K562 (cell line): Measurements from ENCODE around the gene KCNK3. TPM values are rescaled to one million over a fixed set of nuclear protein-coding genes. Genes with fewer than 3 reads are reported as not detected.

ENCODE experiments used
- ATF1 ChIP-seq, 2 experiments: fragments of 450-650 bp in 1 of 2; IDR thresholded peaks; 2 replicates each; pipeline ENCODE4 v1.6.1; 2016; ENCODE audit warnings: missing compliant biosample characterization in 1 of 2, missing genetic modification characterization in 1 of 2
- ATF7 ChIP-seq: fragments of 450-650 bp; IDR thresholded peaks from 2 replicates; pipeline ENCODE4 v1.7.1; 2014; ENCODE audit warnings: mild to moderate bottlenecking, moderate library complexity
- CREM ChIP-seq: IDR thresholded peaks from 2 replicates; pipeline ENCODE4 v1.6.1; 2014; ENCODE audit warnings: antibody characterized with exemption, low read depth
- DPF2 ChIP-seq: fragments of 450-650 bp; IDR thresholded peaks from 2 replicates; pipeline ENCODE4 v1.6.1; 2016
- FOSL1 ChIP-seq: fragments of 200-800 bp; sonication (Bioruptor generic); conservative IDR thresholded peaks from 2 replicates; pipeline ENCODE4 v1.6.1; 2016; ENCODE audit warnings: missing genetic modification characterization, missing compliant biosample characterization
- KDM1A ChIP-seq, 2 experiments: fragments of 450-650 bp; IDR thresholded peaks; 2 replicates each; pipeline ENCODE4 v1.6.1; 2016; ENCODE audit warnings: mild to moderate bottlenecking in 2 of 2
- NFATC3 ChIP-seq: fragments of 450-650 bp; IDR thresholded peaks from 2 replicates; pipeline ENCODE4 v1.6.1; 2017; ENCODE audit warnings: mild to moderate bottlenecking
- PPARD ChIP-seq: fragments of 250-450 bp; sonication (Bioruptor Pico); IDR thresholded peaks from 2 replicates; pipeline ENCODE4 v1.8.0; 2022; ENCODE audit warnings: inconsistent platforms, mild to moderate bottlenecking, moderate library complexity
- RBFOX2 ChIP-seq: fragments of 200-400 bp; formaldehyde crosslinking; IDR thresholded peaks from 2 replicates; pipeline ENCODE4 v1.6.1; 2017; ENCODE audit warnings: low read depth, mild to moderate bottlenecking, low read length, moderate library complexity
- RFX1 ChIP-seq: fragments of 450-650 bp; IDR thresholded peaks from 2 replicates; pipeline ENCODE4 v1.6.1; 2016; ENCODE audit warnings: mild to moderate bottlenecking, moderate library complexity
- RHOXF2B ChIP-seq: fragments of 250-450 bp; sonication (Bioruptor Pico); conservative IDR thresholded peaks from 2 replicates; pipeline ENCODE4 v1.5.1; 2021
- TEAD2 ChIP-seq: fragments of 450-650 bp; IDR thresholded peaks from 2 replicates; pipeline ENCODE4 v1.6.1; 2016; ENCODE audit warnings: missing genetic modification characterization, control low read depth, missing compliant biosample characterization
- ZNF644 ChIP-seq: fragments of 200-800 bp; sonication (Bioruptor generic); IDR thresholded peaks from 2 replicates; pipeline ENCODE4 v1.6.1; 2016; ENCODE audit warnings: low read depth, missing genetic modification characterization, missing compliant biosample characterization
- ZNF785 ChIP-seq: fragments of 250-450 bp; sonication (Bioruptor Pico); IDR thresholded peaks from 2 replicates; pipeline ENCODE4 v1.4.0; 2020; ENCODE audit warnings: mild to moderate bottlenecking
- polyA plus RNA-seq, 8 experiments: library from polyadenylated mRNA; depleted of rRNA in 4 of 8; stranded (reverse) in 5 of 8; unstranded in 3 of 8; fragments of >200 nt; fragmentation: Nextera tagmentation in 2 of 8; fragmentation: Illumina TruSeq in 1 of 8; extraction: Ambion mirVana in 2 of 8; extraction: Trizol in 1 of 8; gene quantifications; 2 replicates each; pipeline versions ENCODE4 v1.2.1 to v1.2.3, GENCODE V29; 2011 to 2014; ENCODE audit warnings: inconsistent platforms in 1 of 8, missing spikeins in 1 of 8
- total RNA-seq, 7 experiments: library from RNA; depleted of rRNA in 6 of 7; stranded (reverse); fragments of >200 nt in 6 of 7; fragmentation: Illumina TruSeq in 2 of 7; extraction: Trizol in 2 of 7; gene quantifications; 2 replicates each; pipeline versions ENCODE4 v1.2.1 to v1.2.3, GENCODE V29; 2011 to 2021; ENCODE audit warnings: low replicate concordance in 1 of 7
- TF ChIP-seq, protein P1 (sequence below), 3 experiments: fragments of 200-800 bp in 1 of 3; fragments of 250-450 bp in 1 of 3; fragments of 450-650 bp in 1 of 3; sonication (Bioruptor Pico) in 1 of 3; sonication (Bioruptor generic) in 1 of 3; formaldehyde crosslinking in 1 of 3; IDR thresholded peaks; 2 replicates each; pipeline versions ENCODE4 v1.6.1 to v1.8.0; 2016 to 2022; ENCODE audit warnings: mild to moderate bottlenecking in 2 of 3, missing genetic modification characterization in 2 of 3, missing compliant biosample characterization in 1 of 3, moderate library complexity in 1 of 3
- TF ChIP-seq, protein P2 (sequence below): fragments of 450-650 bp; IDR thresholded peaks from 2 replicates; pipeline ENCODE4 v1.6.1; 2017; ENCODE audit warnings: antibody characterized with exemption, mild to moderate bottlenecking
- TF ChIP-seq, protein P3 (sequence below), 2 experiments: fragments of 200-800 bp in 1 of 2; sonication (Bioruptor generic) in 1 of 2; sonication (generic) in 1 of 2; formaldehyde crosslinking in 1 of 2; IDR thresholded peaks in 1 of 2; conservative IDR thresholded peaks in 1 of 2; 2 replicates each; pipeline versions ENCODE4 v1.5.0 to v1.6.1; 2016 to 2020; ENCODE audit warnings: missing compliant biosample characterization in 1 of 2, missing genetic modification characterization in 1 of 2, missing genetic modification reagents in 1 of 2
- TF ChIP-seq, protein P4 (sequence below): sonication (generic); formaldehyde crosslinking; IDR thresholded peaks from 2 replicates; pipeline ENCODE4 v1.9.0; 2022; ENCODE audit warnings: mild to moderate bottlenecking, missing genetic modification reagents

Gene KCNK3
- total and polyA plus RNA-seq, 9 of the 15 experiments (the other 6 are each of a cell fraction or from before 2014, with no cell fraction given) = 0.01 to 0.20 (median 0.07) TPM; not detected in 5

DNA sequence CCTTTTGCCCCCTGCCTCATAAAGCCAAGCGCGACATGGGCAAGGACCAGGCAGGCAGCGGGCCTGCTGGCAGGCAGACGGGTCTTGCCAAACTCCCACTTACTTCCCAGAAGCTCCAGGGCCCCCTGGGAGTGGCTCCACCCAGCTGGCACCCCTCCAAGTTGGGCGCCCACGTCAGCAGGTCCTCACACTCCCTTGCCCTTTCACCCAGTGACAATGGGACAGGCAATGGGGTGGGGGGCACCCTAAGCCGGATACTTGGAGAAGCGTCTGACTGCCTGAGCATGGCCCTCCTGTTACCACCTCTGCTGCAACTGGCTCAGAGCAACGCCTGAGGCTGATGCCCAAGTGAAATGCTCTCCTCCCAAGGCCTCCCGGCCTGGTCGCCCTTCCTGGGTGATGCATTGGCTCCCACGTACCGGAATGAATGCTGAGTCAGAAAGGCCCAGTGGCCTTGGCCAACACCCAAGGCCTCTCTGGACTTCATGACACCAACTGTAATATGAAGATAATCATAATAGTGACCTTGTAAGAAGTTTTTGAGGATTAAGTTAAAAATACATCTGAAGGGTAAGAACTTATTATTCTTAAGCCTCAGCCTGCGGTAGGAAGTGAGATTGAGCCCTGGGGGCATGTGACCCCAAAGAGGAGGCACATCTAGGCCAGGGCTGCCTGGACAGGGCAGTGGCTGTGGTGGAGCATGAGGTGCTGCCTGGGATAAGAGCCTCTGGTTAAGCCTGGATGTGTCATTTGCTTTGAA lies 31.6 kb downstream of the KCNK3 start (continued):
- TF ChIP-seq, protein P1, sequence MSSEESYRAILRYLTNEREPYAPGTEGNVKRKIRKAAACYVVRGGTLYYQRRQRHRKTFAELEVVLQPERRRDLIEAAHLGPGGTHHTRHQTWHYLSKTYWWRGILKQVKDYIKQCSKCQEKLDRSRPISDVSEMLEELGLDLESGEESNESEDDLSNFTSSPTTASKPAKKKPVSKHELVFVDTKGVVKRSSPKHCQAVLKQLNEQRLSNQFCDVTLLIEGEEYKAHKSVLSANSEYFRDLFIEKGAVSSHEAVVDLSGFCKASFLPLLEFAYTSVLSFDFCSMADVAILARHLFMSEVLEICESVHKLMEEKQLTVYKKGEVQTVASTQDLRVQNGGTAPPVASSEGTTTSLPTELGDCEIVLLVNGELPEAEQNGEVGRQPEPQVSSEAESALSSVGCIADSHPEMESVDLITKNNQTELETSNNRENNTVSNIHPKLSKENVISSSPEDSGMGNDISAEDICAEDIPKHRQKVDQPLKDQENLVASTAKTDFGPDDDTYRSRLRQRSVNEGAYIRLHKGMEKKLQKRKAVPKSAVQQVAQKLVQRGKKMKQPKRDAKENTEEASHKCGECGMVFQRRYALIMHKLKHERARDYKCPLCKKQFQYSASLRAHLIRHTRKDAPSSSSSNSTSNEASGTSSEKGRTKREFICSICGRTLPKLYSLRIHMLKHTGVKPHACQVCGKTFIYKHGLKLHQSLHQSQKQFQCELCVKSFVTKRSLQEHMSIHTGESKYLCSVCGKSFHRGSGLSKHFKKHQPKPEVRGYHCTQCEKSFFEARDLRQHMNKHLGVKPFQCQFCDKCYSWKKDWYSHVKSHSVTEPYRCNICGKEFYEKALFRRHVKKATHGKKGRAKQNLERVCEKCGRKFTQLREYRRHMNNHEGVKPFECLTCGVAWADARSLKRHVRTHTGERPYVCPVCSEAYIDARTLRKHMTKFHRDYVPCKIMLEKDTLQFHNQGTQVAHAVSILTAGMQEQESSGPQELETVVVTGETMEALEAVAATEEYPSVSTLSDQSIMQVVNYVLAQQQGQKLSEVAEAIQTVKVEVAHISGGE (CRISPR knock-in tag; IDR thresholded peaks at IDR 0.05) = peak in 1 of 3 experiments; percentile 81; a peak in 2 of 6 replicates
- TF ChIP-seq ZNF644 (tag) (peak; percentile 39; the same call in 1 of the 2 replicates), NFATC3 (no peak), PPARD (no peak), ATF7 (no peak), RHOXF2B (no peak), ATF1 (CRISPR knock-in tag; IDR thresholded peaks at IDR 0.05) (no peak), ATF1 (tag; IDR thresholded peaks at IDR 0.05) (peak; percentile 71), TEAD2 (tag) (peak; percentile 47; the same call in 1 of the 2 replicates), ZNF785 (CRISPR knock-in tag) (no peak), RBFOX2 (peak; percentile 46; the same call in 1 of the 2 replicates), FOSL1 (tag) (peak; percentile 83), RFX1 (no peak), KDM1A (IDR thresholded peaks at IDR 0.05) (peak; percentile 34 to 48; a peak in 1 of 4 replicates), CREM (peak; percentile 27; the same call in 1 of the 2 replicates), DPF2 (peak; percentile 78)
- TF ChIP-seq, protein P2, sequence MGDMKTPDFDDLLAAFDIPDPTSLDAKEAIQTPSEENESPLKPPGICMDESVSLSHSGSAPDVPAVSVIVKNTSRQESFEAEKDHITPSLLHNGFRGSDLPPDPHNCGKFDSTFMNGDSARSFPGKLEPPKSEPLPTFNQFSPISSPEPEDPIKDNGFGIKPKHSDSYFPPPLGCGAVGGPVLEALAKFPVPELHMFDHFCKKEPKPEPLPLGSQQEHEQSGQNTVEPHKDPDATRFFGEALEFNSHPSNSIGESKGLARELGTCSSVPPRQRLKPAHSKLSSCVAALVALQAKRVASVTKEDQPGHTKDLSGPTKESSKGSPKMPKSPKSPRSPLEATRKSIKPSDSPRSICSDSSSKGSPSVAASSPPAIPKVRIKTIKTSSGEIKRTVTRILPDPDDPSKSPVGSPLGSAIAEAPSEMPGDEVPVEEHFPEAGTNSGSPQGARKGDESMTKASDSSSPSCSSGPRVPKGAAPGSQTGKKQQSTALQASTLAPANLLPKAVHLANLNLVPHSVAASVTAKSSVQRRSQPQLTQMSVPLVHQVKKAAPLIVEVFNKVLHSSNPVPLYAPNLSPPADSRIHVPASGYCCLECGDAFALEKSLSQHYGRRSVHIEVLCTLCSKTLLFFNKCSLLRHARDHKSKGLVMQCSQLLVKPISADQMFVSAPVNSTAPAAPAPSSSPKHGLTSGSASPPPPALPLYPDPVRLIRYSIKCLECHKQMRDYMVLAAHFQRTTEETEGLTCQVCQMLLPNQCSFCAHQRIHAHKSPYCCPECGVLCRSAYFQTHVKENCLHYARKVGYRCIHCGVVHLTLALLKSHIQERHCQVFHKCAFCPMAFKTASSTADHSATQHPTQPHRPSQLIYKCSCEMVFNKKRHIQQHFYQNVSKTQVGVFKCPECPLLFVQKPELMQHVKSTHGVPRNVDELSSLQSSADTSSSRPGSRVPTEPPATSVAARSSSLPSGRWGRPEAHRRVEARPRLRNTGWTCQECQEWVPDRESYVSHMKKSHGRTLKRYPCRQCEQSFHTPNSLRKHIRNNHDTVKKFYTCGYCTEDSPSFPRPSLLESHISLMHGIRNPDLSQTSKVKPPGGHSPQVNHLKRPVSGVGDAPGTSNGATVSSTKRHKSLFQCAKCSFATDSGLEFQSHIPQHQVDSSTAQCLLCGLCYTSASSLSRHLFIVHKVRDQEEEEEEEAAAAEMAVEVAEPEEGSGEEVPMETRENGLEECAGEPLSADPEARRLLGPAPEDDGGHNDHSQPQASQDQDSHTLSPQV = peak; percentile 97
- TF ChIP-seq, protein P3, sequence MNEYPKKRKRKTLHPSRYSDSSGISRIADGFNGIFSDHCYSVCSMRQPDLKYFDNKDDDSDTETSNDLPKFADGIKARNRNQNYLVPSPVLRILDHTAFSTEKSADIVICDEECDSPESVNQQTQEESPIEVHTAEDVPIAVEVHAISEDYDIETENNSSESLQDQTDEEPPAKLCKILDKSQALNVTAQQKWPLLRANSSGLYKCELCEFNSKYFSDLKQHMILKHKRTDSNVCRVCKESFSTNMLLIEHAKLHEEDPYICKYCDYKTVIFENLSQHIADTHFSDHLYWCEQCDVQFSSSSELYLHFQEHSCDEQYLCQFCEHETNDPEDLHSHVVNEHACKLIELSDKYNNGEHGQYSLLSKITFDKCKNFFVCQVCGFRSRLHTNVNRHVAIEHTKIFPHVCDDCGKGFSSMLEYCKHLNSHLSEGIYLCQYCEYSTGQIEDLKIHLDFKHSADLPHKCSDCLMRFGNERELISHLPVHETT (CRISPR knock-in tag; conservative IDR thresholded peaks at IDR 0.05 in 1 of 2, IDR thresholded peaks at IDR 0.05 in 1 of 2) = peak in 1 of 2 experiments; percentile 78; a peak in 2 of 4 replicates
- TF ChIP-seq, protein P4, sequence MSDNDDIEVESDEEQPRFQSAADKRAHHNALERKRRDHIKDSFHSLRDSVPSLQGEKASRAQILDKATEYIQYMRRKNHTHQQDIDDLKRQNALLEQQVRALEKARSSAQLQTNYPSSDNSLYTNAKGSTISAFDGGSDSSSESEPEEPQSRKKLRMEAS (CRISPR knock-in tag) = peak; percentile 64; the same call in 1 of the 2 replicates
